Tibial artery (tissue), 4 donors: ENCODE results near the gene DNAH17.

Experiments
- DNase-seq, 2 donors: peaks; one replicate each; pipeline ENCODE4 v3.0.0-alpha.2; 2019
- H3K27ac ChIP-seq, 2 donors: fragments of 200-600 bp; sonication (generic) in 1 of 2; 1 replicate in 1 of 2; 2 replicates in 1 of 2; pipeline ENCODE4 v1.5.1; 2018 to 2019; ENCODE audit warnings: mild to moderate bottlenecking in 1 of 2
- H3K27me3 ChIP-seq, 2 donors: fragments of 200-600 bp; sonication (generic) in 1 of 2; one replicate each; pipeline versions ENCODE4 v1.5.1 to v1.6.0; 2016 to 2019
- H3K36me3 ChIP-seq, 3 donors: fragments of 200-600 bp; sonication (generic) in 2 of 3; one replicate each; pipeline ENCODE4 v1.5.1; 2016 to 2019; ENCODE audit warnings: mild to moderate bottlenecking in 2 of 3
- H3K4me1 ChIP-seq, 4 donors: fragments of 200-600 bp; sonication (generic) in 2 of 4; 1 replicate in 3 of 4; 2 replicates in 1 of 4; pipeline ENCODE4 v1.5.1; 2016 to 2019
- H3K4me3 ChIP-seq, 2 donors: fragments of 200-600 bp; sonication (generic) in 1 of 2; 1 replicate in 1 of 2; 2 replicates in 1 of 2; pipeline ENCODE4 v1.5.1; 2018 to 2019; ENCODE audit warnings: mild to moderate bottlenecking in 2 of 2
- H3K9me3 ChIP-seq, 3 donors: fragments of 200-600 bp; sonication (generic) in 1 of 3; one replicate each; pipeline ENCODE4 v1.5.1; 2016 to 2019
- intact Hi-C: fragments of 100-400 bp; cut with DNase I; formaldehyde crosslinking; loops from one replicate; pipeline ENCODE4 v1.15.0; 2023; ENCODE audit warnings: low total_unique reads
- TF ChIP-seq, protein P1 (sequence below), 2 experiments: fragments of 200-600 bp in 1 of 2; fragments of 450-650 bp in 1 of 2; IDR thresholded peaks; one replicate each; pipeline ENCODE4 v1.5.1; 2017 to 2019; ENCODE audit warnings: antibody characterized with exemption in 2 of 2, mild to moderate bottlenecking in 1 of 2, moderate library complexity in 1 of 2

DNAH17 gene

DNA sequence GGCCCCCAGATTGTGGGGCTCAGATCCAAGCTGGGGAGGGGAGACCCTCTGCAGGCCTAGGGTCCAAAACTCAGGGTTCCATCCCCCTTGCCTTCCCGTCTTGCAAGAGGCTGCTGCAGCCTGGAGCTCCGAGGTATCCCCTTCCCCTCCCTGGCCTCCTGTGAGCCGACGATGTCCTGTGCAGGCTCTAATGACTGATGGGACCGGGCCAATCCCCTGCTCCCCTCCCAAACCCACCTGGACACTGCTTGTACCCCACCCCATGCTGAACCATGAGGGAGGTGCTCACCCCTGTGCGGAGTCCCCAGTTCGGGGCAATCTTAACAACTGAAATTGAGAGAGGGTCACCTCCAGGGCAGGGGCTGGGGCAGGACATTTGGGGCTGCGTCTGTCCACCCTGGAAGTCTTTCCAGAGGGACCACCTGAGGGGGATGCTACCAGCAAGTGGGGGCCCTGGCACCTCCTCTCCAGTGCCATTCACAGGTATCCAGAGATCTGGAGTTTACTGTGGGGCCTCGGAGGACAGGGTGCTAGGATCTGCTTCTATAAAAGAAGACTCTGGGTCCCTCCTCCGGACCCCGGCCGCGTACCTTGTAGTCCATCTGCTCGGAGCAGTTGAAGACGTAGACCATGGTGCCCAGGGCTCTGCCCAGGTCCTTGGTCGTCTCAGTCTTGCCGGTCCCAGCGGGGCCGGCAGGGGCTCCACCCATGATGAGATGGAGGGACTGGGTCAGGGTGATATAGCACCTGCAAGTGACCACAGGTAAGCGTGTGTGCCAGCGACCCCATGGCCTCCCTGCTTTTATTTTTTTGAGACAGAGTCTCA is 77.3 kb downstream of the DNAH17 start:
- H3K27ac ChIP-seq = no peak overlapping the region
- H3K9me3 ChIP-seq = no peaks in the 10 kb centered on the region
- DNase-seq = no peak
- no peak overlapping the region for H3K4me3 ChIP-seq
- TF ChIP-seq, protein P1, sequence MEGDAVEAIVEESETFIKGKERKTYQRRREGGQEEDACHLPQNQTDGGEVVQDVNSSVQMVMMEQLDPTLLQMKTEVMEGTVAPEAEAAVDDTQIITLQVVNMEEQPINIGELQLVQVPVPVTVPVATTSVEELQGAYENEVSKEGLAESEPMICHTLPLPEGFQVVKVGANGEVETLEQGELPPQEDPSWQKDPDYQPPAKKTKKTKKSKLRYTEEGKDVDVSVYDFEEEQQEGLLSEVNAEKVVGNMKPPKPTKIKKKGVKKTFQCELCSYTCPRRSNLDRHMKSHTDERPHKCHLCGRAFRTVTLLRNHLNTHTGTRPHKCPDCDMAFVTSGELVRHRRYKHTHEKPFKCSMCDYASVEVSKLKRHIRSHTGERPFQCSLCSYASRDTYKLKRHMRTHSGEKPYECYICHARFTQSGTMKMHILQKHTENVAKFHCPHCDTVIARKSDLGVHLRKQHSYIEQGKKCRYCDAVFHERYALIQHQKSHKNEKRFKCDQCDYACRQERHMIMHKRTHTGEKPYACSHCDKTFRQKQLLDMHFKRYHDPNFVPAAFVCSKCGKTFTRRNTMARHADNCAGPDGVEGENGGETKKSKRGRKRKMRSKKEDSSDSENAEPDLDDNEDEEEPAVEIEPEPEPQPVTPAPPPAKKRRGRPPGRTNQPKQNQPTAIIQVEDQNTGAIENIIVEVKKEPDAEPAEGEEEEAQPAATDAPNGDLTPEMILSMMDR (IDR thresholded peaks at IDR 0.05) = no peak
- H3K36me3 ChIP-seq = no peaks in the 10 kb centered on the region
- intact Hi-C loops = loop anchor here (5.0 to 10.0 kb wide), 2 partner anchors 207 to 245 kb away; no protein-coding TSS in a partner anchor
- H3K4me1 ChIP-seq = no peaks in the 10 kb centered on the region
- peaks cover 0 to 6% of the 10 kb centered on the region in 2 donors for H3K27me3 ChIP-seq

DNA sequence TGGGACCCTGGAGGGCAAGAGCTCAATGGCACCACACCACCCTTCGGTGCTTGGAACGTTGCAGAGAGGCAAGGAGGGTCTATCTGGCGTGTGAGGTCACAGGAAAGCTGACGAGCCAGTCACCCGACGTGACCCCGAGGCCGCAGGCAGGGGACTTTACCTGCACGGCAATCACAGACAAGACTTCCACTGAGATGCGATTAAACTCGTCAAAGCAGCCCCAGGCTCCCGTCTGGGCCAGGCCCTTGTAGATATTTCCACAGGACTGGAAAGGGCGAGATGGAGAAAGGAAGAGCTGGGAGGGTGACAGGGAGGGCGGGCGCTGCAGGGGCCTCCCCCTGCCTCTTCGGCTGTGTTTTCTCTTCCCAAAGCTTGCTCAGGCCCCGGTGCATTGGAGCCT is 78.3 kb downstream of the DNAH17 start:
- Histone ChIP-seq H3K27ac (no peak overlapping the region), H3K36me3 (no peaks in the 10 kb centered on the region), H3K27me3 (peaks cover 0 to 15% of the 10 kb centered on the region in 2 donors), H3K9me3 (no peaks in the 10 kb centered on the region), H3K4me3 (no peak overlapping the region), H3K4me1 (no peaks in the 10 kb centered on the region)
- TF ChIP-seq, protein P1 (IDR thresholded peaks at IDR 0.05) = no peak
- intact Hi-C loops = loop anchor here (5.0 to 10.0 kb wide), 2 partner anchors 208 to 246 kb away; no protein-coding TSS in a partner anchor
- DNase-seq = no peak

DNA sequence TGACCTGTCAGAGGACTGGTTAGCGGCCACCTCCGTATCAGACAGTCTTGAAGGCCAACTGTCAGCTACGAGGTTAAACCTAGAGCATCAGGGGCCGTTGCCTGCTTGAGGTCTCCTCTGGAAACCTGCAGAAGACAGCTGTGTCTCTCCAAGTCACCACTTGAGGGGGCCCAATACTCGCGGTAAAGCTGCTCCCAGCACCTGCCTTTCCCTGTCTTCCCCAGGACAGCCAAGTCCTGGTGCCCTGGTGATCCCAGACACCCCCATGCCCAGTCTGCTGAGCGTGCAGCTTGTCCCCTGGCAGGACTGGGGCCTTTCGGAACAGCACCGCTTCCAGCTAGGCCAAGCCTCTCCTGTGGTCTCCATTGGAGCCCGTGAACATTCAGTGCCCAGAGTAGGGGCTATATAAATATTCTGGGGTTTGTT is 80.1 kb downstream of the DNAH17 start:
- Histone ChIP-seq H3K27me3 (peaks cover 0 to 17% of the 10 kb centered on the region in 2 donors), H3K27ac (no peak overlapping the region), H3K4me3 (no peak overlapping the region), H3K9me3 (no peaks in the 10 kb centered on the region), H3K36me3 (no peaks in the 10 kb centered on the region), H3K4me1 (no peaks in the 10 kb centered on the region)
- TF ChIP-seq, protein P1 (IDR thresholded peaks at IDR 0.05) = peak; percentile 81 to 82
- DNase-seq = peak; percentile 69 to 78
- intact Hi-C loops = loop anchor here (5.0 to 10.0 kb wide), 2 partner anchors 210 to 248 kb away; no protein-coding TSS in a partner anchor

DNA sequence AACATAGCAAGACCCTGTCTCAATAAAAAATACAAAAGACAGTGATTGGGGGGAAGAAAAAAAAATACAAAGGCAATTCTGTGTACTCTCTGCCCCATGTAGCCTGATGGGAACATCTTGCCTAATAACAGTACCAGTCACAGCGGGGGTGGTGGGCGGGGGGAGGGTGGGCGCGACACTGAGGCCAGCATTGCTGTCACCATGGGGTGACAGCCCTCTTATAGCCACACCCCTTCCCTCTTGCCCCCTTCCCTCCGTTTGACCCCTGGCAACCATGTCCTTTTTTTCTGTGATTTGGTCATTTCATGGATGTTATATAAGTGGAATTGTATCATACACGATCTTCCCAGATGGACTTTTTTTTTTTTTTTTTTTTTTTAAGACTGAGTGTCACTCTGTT is 80.9 kb downstream of the DNAH17 start:
- no peaks in the 10 kb centered on the region for H3K36me3 ChIP-seq
- no peaks in the 10 kb centered on the region for H3K4me1 ChIP-seq
- TF ChIP-seq, protein P1 (IDR thresholded peaks at IDR 0.05) = no peak
- H3K9me3 ChIP-seq = no peaks in the 10 kb centered on the region
- H3K4me3 ChIP-seq = no peak overlapping the region
- peaks cover 0 to 17% of the 10 kb centered on the region in 2 donors for H3K27me3 ChIP-seq
- H3K27ac ChIP-seq = no peak overlapping the region
- intact Hi-C loops = loop anchor here (5.0 to 10.0 kb wide), 2 partner anchors 211 to 248 kb away; no protein-coding TSS in a partner anchor
- DNase-seq = no peak

DNA sequence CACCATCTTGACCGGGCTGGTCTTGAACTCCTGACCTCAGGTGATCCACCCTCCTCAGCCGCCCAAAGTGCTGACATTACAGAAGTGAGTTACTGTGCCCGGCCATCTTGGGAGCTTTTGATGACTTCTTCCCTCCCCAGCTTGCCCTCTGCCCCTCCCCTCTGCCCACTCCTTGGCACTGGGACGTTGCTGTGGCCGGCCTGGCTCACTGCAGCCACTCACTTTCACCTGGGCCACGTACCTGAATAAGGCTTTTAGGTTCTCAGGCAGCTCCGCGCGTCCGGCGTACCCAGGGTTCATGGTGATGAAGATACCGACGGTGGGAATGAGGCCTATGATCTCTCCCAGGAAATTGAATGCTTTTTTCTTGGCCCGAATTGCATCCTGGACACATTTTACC is 81.6 kb downstream of the DNAH17 start:
- H3K36me3 ChIP-seq = no peaks in the 10 kb centered on the region
- DNase-seq = no peak
- intact Hi-C loops = loop anchor here (5.0 to 10.0 kb wide), 2 partner anchors 212 to 249 kb away; no protein-coding TSS in a partner anchor
- no peak overlapping the region for H3K4me3 ChIP-seq
- TF ChIP-seq, protein P1 (IDR thresholded peaks at IDR 0.05) = no peak
- no peak overlapping the region for H3K27ac ChIP-seq
- H3K9me3 ChIP-seq = no peaks in the 10 kb centered on the region
- H3K4me1 ChIP-seq = no peaks in the 10 kb centered on the region
- H3K27me3 ChIP-seq = peaks cover 0 to 17% of the 10 kb centered on the region in 2 donors
